H1 (cell line): ENCODE data around the gene EIF4E3. TPM values are rescaled to one million over a fixed set of nuclear protein-coding genes. Genes with fewer than 3 reads are reported as not detected.

ENCODE experiments used
- BACH1 ChIP-seq: IDR thresholded peaks from 2 replicates; pipeline ENCODE4 v1.6.1; 2012; ENCODE audit warnings: low read length, improper control_type of control experiment
- KDM1A ChIP-seq: fragments of 200-600, 300-600 bp; sonication (generic); IDR thresholded peaks from 2 replicates; pipeline ENCODE4 v1.7.1; 2016; ENCODE audit warnings: mild to moderate bottlenecking, low read length, borderline replicate concordance
- NRF1 ChIP-seq: IDR thresholded peaks from 2 replicates; pipeline ENCODE4 v1.6.1; 2011; ENCODE audit warnings: mild to moderate bottlenecking, low read depth, low read length, improper control_type of control experiment
- POU5F1 ChIP-seq: IDR thresholded peaks from 2 replicates; pipeline ENCODE4 v1.6.1; 2011; ENCODE audit warnings: low read depth, mild to moderate bottlenecking, low read length, moderate library complexity
- SIN3A ChIP-seq, 2 experiments: IDR thresholded peaks in 1 of 2; conservative IDR thresholded peaks in 1 of 2; 2 replicates each; pipeline ENCODE4 v1.6.1; 2011 to 2012; ENCODE audit warnings: low read length in 2 of 2, improper control_type of control experiment in 1 of 2, low read depth in 1 of 2, mild to moderate bottlenecking in 1 of 2
- SP1 ChIP-seq: IDR thresholded peaks from 2 replicates; pipeline ENCODE4 v1.6.1; 2011; ENCODE audit warnings: low read depth, low read length
- polyA plus RNA-seq, 7 experiments: library from polyadenylated mRNA; depleted of rRNA in 3 of 7; stranded (reverse) in 5 of 7; unstranded in 2 of 7; fragments of >200 nt in 5 of 7; fragments of 200-250 nt in 2 of 7; gene quantifications; 1 replicate in 5 of 7; 2 replicates in 1 of 7; 4 replicates in 1 of 7; pipeline versions ENCODE4 v1.2.1 to v1.2.3, GENCODE V29; 2011 to 2013; ENCODE audit warnings: missing spikeins in 2 of 7, mixed read lengths in 2 of 7
- total RNA-seq: library from RNA; stranded (reverse); fragmentation: NEBNext Ultra II Directional; extraction: Animal tissue kit (Norgen Biotek cat#: 25700); gene quantifications from 2 replicates; pipeline ENCODE4 v1.2.1, GENCODE V29; 2021

Gene EIF4E3
- total and polyA plus RNA-seq, 2 of the 8 experiments (the other 6 are each of a cell fraction or from before 2014, with no cell fraction given): 5.2 to 17.0 TPM

DNA sequence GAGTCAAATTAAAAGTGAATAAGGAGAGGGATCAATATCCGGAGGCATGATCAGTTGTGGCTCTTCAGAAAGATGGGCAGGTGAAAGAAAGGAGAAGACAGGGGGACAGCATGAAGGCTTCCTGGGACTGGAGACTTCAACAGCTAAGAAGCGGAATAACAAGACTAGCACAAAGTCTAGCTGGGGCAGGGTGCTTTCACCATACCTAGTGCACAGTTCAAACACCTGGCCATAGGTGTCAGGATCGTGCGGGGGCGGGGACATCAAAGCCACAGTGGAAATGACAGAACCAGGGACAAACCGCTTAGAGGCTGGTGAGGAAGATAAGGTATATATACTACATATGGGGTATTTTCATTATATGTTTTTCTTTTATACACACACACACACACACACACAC is 75.4 kb downstream of the EIF4E3 start (continued):
- no peak for TF ChIP-seq KDM1A
- TF ChIP-seq SP1: no peak
- no peak for TF ChIP-seq POU5F1
- TF ChIP-seq BACH1: no peak
- TF ChIP-seq NRF1: no peak
- no peak for TF ChIP-seq SIN3A (conservative IDR thresholded peaks at IDR 0.05 in 1 of 2, IDR thresholded peaks at IDR 0.05 in 1 of 2; ENCODE audit: low read depth in 1 of 2, low read length in 2 of 2)
